NT2/D1 (cell line): Measurements from ENCODE around the gene CYP46A1.

Experiments used
- YY1 ChIP-seq: IDR thresholded peaks from 2 replicates; pipeline ENCODE4 v1.6.1; 2011; ENCODE audit not compliant: insufficient read length, insufficient read depth
- ZNF274 ChIP-seq: IDR thresholded peaks from 2 replicates; pipeline ENCODE4 v1.6.1; 2011; ENCODE audit warnings: mild to moderate bottlenecking, low read depth, low read length

DNA sequence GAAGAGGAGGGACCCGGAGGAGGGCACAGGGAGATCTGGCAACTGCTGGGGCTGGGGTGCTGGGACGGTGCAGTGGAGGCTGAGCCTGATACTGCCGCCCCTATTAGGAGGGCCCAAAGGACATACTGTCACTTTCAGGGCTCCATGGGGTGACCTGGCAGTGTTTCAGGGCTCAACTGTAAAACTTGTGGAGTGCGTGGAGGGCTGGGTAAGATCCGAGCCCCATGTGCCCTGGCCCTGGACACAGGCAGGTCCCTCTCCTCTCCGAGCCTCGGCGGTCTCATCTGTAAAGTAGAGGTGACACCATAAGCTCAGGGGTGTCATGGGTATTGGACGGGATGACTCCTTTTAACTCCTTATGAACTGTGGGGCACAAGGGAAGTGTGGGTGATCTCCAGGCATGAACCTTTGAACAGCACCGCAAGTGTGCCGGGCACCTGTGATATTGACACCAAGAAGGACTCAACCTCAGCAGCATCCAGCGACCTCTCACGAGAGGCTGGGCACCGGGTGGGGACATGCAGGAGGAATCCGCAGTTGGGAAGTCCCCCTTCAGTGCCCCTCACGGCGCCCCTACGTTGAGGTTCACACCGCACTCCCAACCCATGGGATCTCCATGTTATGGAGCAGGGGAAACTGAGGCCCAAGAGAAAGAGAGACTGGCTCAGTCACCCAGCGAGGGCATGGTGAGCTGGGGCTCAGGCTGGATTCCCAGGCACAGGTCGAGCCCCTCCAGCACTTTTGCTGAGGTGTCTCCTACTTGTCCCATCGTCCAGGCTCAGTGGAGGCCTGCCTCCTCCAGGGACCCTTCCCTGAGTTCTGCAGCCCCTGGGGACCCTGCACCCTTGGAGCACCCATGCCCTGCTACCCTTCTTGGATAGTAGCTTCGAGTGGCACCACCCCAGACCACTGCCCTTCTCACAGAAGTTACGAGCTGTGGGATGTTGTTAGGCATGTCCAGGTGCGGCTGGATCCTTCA is 58.7 kb downstream of the CYP46A1 start:
- no peak for TF ChIP-seq ZNF274
- no peak for TF ChIP-seq YY1
